Non-pigmented ciliary epithelial cell (primary cell): ENCODE results near the gene LIFR.

ENCODE experiments used
- DNase-seq: peaks from one replicate; pipeline ENCODE4 v3.0.0-alpha.2; 2010; ENCODE audit warnings: low read depth

LIFR gene

DNA sequence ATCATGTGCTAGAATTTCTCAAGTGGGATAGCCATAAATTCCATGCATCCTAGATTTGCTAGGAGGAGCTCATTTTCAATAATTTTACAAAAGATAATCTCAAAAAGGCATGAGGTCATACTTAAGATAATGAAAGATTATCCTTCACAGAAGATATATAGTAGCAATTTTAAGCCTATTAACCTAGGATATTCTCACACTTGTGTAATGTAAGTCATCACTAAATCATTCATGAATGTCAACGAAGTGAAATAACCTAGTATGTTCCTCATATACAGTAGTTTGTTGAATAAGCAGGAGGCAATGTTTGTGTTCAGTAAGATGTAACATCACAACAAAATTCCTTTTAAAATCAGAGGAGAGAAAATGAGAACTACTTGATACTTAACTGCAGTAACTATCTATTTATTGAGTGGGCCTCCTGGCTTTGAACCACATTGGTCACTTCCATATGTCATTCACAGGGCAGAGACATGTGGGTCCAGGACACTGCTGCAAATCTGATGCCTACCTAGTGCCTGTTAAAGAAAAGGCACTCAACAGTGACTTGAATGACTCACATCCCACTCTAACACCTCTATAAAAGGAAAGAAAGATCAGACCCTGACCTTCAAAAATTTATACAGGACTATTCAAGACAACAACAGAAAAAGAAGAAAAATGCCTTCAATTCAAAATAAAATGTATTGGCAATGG is 8.2 kb downstream of the LIFR start:
- no peak for DNase-seq

DNA sequence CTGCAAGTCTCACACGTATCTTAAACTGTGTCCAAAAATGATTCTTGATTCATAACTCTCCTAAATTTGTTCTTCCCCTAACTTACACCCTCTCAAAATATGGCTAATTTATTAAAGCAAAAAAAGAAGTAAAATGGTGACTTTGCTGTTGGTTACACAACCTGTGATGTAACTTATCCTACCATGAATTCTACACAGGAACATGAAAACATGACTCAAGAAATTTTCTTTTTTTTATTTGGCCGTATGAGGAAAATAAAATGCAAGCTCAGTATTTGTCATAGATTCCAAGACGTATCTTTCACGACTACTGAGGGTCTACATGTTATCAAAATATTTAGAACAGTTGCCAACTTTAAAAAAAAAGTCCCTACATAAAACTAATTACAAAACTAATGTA is 9.2 kb downstream of the LIFR start:
- DNase-seq: no peak

DNA sequence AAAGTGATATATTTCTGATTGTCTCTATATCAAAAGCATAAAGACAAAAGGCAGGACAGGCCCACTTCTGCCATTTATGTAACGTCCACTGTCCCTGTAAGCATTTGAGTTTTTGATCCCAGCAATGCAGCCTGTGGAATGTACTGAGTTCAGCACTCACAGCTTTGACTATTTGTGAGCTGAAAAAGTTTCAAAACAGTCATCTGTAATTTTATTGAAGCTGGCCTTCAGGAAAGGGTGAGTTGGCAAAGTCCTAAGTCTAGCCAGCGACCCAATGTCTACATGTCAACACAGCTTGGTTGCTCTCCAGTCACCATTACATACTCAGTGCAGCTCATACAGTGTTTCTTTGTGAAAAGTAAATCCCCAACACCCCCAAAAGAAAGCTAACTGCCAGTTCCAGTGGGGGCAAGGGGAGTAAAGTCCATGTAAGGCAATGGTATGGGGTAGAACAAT is 9.7 kb downstream of the LIFR start:
- DNase-seq: no peak

DNA sequence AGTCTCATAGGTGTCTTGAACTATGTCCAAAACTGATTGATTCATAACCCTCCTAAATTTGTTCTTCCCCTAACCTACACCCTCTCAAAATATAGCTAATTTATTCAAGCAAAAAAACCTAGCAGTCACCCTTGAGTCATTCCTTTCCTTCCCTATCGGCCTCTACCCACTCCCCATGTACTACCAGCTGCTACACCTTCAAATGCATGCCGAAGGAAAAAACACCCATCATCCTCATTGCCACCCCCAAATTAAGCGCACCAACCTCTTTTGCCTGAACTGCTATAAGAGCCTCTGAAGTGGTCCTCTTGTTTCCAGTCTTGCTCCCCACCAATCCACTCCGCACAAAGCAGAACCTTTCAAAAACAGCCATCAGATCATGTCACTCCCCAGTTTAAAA is 12.6 kb downstream of the LIFR start:
- DNase-seq: no peak

DNA sequence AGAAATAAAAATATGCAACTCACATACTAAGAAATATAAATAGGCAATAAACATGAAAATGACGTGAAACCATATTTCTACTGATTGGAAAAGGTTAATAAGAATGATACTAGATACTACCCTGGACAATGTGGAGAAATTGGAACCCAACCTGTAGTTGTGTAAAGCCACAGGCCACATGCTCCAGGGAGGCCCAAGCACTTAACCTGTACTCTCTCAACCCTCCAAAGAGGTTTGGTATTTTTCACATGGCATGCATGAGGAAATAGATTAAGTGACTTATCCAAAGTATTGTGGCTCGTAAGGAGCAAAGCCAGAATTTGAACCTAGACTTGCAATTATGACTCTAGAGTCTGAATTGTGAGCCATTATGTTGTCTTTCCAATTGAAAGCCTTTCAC is 13.4 kb downstream of the LIFR start:
- DNase-seq: no peak

DNA sequence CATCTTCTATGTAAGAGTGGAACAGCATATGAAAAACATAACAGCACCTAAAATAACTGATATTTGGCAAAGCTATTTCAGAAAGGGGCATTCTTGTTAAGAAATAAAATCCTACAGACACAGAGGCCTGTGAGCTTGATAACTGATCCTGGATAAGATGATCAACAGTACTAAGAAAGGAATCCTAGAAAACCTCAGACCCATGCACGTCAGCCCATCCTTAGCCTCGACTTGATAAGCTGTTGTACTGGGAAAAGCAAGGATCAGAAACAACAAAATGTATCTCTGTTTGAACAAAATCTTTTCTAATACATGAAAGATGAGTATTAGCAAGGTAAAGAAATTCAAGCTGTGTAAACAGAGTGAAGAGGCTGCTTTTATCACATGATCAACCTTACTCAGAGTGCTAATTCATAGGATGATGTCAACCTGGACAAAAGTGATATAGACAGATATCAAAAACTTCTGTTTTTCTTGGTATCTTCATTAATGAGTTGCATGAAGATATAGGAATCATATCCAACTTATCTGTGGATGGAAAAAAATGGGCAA is 15.2 kb downstream of the LIFR start:
- DNase-seq: no peak

DNA sequence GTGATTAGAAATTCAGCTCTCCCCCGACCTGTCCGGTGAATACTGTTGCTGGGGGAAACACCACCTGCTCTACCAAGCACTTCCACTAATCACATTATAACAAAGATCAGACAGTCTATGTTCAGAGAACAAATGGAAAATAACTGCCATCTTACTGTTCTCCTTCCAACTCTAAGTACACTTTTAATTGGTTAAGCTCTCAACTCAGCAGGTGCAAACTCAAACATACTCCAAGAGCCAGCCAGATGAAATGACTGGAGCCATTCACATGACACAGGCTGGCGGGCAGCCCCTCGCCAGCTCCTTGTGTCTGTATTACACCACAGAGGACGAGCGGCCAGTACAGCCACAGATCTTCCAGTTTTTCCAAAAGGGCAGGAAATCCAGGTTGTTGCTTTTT is 16.1 kb downstream of the LIFR start:
- DNase-seq: no peak

DNA sequence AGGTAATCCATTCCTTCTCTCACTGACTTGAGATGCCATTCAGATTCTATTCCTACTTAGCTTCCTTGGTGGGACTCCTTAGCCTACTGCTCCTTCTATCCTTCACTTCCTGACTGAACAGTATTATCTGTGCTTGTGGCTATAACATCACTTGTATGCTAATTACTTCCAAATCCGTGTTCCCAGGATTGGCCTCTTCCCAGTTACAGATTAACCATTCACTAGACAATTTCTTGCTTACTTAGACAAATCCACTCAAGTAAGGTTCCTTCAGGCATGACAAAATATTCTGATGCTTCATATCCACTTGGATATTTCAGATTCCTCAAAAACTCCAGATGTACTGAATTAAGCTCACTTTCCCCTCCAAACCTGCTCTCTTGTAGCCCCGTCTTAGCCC is 18.3 kb downstream of the LIFR start:
- DNase-seq: no peak

DNA sequence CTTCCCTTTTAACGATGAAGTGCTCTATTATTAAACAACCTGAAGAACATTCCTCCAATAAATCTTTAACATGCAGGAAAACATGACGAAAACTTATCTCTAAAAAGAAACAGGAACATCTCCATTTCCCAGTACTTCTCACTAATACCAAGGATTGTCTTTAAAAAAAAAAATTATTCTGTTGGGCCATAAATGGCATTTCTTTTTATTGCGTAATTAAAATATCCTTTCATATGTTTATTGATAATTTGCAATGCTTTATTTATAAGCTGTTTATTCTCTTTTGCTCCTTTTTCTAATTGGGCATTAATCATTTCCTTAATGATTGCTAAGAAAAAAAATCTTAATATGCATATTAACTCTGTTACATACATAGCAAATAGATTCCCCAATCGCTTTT is 18.9 kb downstream of the LIFR start:
- no peak for DNase-seq

DNA sequence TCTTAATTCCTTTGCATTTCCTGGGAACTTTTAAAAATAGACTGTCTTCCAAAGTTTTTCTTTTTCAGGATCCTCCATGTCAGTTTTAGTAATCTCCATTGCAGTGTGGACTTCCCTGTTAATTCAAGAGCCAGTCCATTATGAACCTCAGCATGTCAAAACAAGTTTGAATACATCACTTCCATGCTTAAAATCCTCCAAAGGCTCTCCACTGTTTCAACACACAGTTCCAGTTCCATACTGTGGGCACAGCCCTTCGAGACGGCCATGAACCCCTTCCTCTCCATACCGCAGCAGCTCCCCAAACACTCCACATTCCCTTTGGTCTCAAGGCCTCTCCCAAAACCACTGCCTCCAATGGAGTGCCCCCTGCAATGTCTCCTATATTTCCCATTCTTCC is 19.5 kb downstream of the LIFR start:
- no peak for DNase-seq

DNA sequence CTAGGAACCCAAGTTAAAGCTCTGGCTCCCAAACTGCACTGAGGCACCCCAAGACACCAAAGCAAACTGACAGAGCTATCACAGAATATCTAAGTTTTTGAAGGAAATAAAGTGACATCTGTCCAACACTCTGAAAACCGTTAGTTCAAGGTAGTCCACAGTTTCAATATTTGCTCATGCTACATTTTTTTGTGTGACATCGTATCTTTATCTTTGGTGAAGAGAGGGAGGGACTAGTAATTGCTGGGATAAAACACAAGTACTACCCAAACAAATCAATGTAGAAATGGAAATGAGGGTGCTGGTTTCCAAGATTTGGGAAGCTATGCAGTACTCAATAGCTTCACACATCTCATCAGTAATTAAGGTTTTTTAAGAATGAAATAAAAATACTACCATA is 20.6 kb downstream of the LIFR start:
- DNase-seq: no peak

DNA sequence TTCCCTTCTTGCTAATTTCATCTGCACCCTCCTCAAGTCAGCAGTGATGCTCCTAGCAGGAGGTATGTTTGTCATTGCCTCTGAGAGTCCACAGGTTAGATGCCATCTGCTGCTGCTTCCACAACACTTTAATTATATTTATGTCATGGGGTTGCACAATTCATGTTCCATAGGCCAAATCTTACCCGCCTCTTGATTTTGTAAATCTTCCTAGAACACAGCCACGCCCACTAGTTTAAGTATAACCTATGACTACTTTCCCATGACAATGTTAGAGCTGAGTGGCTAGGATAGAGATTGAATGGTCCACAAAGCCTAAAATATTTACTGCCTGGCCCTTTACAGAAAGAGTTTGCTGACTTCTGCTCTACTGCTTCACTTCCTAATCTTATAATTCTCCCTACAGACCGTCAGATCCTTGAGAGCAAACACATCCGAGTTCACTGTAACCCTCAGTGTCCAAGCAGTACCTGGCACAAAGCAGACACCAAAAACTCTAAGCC is 21.1 kb downstream of the LIFR start:
- DNase-seq: no peak

DNA sequence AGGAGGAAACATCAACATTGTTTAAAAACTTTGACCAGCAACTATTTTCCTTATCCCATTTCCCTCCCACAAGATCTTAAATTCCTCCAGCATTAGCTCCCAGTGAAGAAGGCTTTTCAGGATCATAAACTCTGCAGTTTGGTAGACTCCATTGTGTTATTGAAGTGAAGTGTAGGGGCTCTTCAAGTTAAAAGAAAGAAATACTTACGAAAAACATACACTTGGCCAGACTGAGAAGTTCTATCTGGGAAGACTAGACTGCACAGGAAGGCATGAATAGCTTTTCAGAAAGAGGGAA is 22.3 kb downstream of the LIFR start:
- DNase-seq: no peak

DNA sequence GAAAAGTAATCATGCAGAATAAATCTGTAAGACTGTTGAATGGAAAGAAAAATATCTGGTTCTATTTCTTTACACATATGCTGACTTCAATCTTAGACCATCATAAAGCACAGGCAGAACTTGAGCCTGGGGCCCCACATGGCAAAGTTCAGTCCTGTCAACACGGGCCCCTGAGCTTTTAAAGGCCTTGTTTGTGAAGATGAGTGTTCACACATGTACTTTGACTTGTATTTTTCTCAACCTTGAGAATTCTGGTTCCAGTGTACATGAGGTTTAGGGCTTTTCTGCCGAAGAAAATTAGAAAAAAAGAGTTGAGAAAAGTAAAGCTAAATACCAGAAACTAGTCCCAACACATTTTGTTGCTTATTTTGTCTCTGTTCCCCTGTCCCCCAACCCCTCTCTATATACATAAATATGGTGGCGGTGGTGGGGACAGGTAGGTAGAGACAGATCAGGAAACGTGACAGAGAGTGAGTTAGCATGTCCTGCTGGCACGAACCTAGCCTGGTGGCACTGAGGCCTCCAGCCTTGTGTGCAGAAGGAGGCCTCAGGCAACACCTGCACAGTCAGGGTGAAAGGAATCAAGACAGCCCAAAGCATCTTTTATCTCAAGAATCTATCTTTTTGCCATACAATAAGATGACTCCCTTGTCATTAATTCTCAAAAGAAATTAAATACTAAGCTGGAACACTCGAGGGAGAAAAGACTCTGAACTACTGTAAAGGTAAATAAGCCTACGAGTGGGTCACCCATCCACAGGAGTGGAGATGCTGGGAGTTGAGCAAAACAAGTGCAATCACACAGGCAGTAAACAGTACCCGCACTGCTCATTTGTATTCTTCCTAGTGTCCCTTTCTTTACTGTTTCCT is 22.9 kb downstream of the LIFR start:
- DNase-seq: no peak

DNA sequence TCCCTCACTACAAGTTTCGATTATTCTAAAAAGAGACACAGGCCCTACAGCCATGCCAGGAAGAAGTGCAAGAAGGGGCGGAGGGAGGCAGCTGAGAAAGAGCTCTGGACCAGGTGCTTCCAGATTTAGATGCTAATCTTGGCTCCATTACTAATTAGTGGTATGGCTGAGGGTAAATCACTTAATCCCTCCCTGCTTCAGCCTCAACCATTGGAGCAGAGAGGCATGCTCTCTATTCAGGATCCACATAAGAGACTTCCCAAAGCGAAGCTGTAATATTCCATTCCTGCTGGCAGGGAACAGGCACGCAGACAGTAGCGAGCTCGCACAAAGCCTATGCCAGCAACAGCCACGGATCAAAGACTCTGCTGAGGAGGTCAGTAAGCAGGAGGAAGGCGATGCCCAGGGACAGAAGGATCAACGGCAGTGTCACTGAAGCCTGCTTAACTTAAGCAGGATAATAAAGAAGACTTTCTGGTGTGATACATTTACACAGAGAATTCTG is 24.2 kb downstream of the LIFR start:
- no peak for DNase-seq

DNA sequence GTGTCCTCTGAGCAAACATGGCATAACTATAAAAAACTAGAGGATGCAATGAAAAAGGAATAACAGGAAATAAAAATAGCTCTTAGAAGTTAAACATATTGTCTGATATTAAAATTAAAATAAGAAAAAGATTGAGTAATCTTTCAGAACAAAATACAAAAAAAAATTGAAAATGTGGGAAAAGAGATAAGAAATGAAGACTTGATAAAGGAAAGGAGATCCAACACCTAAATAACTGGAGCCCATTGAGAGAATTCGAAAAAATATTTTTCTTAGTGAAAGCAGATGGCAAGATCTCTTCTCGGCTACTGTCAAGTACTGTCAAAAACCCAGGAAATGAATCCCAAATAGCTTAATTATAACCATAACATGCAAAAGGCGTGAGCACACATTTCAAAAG is 24.9 kb downstream of the LIFR start:
- no peak for DNase-seq

DNA sequence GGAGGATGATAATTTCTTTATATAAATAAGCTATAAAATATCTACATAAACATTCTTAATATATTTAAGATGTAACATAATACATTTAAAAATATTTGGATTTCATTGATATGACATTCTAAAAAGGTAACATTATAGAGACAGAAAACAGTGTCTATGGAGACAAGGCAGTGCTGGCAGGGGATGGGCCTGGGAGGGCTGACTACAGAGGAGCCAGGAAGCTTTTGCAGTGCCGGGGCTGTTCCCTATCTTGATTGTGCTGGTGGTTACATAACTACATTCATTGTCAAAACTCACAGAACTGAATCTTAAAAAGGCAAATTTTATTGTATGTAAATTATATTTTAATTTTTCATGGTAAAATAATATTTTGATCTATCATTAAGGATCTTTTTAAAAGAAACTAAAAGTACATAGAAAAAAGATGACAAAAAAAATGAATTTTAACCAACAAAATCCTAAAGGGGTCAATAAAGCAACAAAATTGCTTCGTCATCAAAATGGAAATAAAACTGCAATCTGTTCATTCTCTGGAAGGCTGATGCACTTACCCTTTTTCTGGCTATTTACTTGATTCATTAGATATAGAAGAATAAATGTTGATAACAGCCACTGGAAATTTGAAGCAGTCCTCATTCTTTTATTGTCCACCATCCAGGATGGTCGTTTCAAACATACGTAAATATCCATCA is 26.3 kb downstream of the LIFR start:
- DNase-seq: no peak

DNA sequence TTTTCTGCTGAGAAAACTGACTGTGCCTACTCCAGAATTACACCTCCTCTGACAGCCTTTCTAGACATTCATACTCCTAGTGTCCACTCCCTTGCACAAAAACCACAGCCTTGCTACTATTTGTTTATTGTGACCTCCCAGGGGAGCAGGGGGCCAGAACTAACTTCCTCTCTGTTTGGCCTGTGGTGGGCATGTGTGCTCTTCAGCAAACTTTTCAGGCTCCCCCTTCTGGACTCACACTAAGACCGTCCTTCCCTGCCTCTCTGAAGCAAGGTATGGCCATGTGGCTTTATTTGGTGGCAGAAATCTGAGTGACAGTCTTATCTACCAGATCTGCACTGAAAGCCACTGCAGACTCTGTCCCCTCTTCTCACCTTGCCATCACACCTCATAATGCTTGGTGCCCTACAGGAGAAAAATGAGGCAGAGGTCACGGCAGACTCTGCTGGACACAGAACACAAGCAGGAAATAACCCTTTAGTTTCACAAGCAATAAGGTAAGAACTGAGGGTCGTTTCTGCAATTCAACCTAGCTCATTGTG is 28.2 kb downstream of the LIFR start:
- no peak for DNase-seq

DNA sequence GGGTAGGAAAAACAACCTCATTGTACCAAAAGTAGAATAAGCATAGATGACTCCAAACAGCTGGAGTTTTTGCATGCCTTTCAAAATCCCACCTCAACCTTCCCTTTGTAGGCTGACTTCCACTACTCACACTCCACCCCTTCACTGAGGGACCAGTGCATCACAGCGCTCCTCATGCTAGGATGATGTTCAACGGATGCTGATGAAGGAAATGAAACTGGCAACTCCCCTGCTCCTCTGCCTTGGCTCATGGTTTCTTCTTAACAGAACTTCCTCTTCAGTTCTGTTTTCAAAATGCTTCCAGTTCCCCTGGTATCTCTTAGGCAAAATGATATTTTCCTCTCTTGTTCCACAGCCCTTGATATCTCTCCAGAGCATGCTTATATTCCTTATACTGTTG is 29.0 kb downstream of the LIFR start:
- no peak for DNase-seq

DNA sequence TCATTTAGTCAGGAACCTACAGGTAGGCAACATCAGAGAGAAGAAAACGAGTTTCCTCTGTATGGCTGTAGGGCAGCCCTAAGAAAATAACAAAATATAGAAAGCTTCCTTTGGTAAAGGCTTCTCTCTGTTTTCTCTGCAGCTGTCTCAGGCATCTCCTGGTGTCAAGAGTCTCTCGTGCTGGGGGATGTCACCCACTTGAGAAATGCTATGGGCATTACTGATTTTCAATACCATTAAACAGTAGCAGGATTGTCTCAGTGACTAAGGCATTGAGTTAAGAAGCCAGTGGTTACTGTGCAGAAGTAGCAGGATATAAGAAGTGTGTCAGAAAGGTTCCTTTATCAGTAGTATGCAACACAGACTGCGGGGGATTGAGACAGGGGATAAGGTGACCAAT is 32.4 kb downstream of the LIFR start:
- no peak for DNase-seq

DNA sequence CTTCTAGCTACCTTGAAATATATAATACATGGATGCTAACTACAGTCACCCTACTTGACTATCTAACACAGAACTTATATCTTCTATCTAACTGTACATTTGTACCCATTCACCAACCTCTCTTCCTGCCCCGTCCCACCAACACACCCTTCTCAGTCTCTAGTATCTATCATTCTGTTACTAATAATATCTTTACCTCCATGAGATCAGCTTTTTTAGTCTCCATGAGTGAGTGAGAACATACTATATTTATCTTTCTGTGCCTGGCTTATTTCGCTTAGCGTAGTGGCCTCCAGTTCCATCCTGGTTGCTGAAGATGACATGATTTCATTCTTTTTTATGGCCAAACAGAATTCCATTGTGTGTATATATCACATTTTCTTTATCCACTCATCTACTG is 37.0 kb downstream of the LIFR start:
- DNase-seq: no peak

DNA sequence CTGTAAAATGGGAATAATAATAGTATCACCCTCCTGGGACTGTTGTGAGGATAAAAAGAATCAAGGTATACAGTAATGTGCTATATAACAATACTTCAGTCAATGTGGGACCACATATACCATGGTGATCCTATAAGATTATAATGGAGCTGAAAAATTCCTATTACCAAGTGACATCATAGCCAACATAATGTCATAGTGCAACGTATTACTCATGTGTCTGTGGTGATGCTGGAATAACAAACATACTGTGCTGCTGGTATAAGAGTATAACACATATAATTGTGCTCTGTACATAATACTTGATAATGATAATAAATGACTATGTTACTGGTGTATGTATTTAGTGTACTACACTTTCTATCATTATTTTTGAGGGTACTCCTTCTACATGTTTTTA is 38.1 kb downstream of the LIFR start:
- DNase-seq: no peak
